ENCODE results near the gene SH3D19. TPM values are rescaled to one million over a fixed set of nuclear protein-coding genes. Genes with fewer than 3 reads are reported as not detected.
A peak's percentile ranks its signal among the peaks of the same experiment; 100 is the strongest.

Gene SH3D19
- total RNA-seq, 1 experiment from 2014 or later = 5.3 TPM

GRCh38 chr4:151197247-151197646 lies 128.2 kb downstream of the SH3D19 start:
- Histone ChIP-seq H3K36me3 (no peaks in the 10 kb centered on the region), H3K27me3 (no peaks in the 10 kb centered on the region), H3K4me3 (no peak overlapping the region), H3K9me3 (no peaks in the 10 kb centered on the region)
- no peak for DNase-seq

- Histone ChIP-seq H3K36me3 (no peaks in the 10 kb centered on the region), H3K4me3 (no peak overlapping the region), H3K9me3 (no peaks in the 10 kb centered on the region), H3K27me3 (no peaks in the 10 kb centered on the region)
- peak; percentile 12 for DNase-seq
Observed at GRCh38 chr4:151195801-151196200, 129.6 kb downstream of the SH3D19 start.

GRCh38 chr4:151193414-151193813 lies 132.0 kb downstream of the SH3D19 start:
- no peaks in the 10 kb centered on the region for H3K27me3 ChIP-seq
- no peaks in the 10 kb centered on the region for H3K36me3 ChIP-seq

GRCh38 chr4:151192556-151193235 lies 132.7 kb downstream of the SH3D19 start:
- Histone ChIP-seq H3K27me3 (no peaks in the 10 kb centered on the region), H3K36me3 (no peaks in the 10 kb centered on the region), H3K4me3 (no peak overlapping the region), H3K9me3 (no peaks in the 10 kb centered on the region)
- no peak for DNase-seq

More at GRCh38 chr4:151193414-151193813, 132.0 kb downstream of the SH3D19 start:
- Histone ChIP-seq H3K4me3 (no peak overlapping the region), H3K9me3 (no peaks in the 10 kb centered on the region)
- no peak for DNase-seq

GRCh38 chr4:151184523-151185458 lies 140.6 kb downstream of the SH3D19 start:
- Histone ChIP-seq H3K36me3 (no peaks in the 10 kb centered on the region), H3K4me3 (no peak overlapping the region), H3K9me3 (no peaks in the 10 kb centered on the region), H3K27me3 (no peaks in the 10 kb centered on the region)
- peak; percentile 54 for DNase-seq

- H3K36me3 ChIP-seq = no peaks in the 10 kb centered on the region
- H3K27me3 ChIP-seq = no peaks in the 10 kb centered on the region
- H3K4me3 ChIP-seq = no peak overlapping the region
- H3K9me3 ChIP-seq = no peaks in the 10 kb centered on the region
- DNase-seq = no peak
Observed at GRCh38 chr4:151182455-151182996, 142.9 kb downstream of the SH3D19 start.

- DNase-seq = no peak
- Histone ChIP-seq H3K27me3 (no peaks in the 10 kb centered on the region), H3K4me3 (no peak overlapping the region), H3K9me3 (no peaks in the 10 kb centered on the region), H3K36me3 (no peaks in the 10 kb centered on the region)
Observed at GRCh38 chr4:151176685-151177084, 148.7 kb downstream of the SH3D19 start.

- no peak overlapping the region for H3K4me3 ChIP-seq
- H3K9me3 ChIP-seq = no peaks in the 10 kb centered on the region
- H3K27me3 ChIP-seq = no peaks in the 10 kb centered on the region
- H3K36me3 ChIP-seq = no peaks in the 10 kb centered on the region
- DNase-seq = no peak
Observed at GRCh38 chr4:151175754-151176631, 149.4 kb downstream of the SH3D19 start.

- Histone ChIP-seq H3K4me3 (no peak overlapping the region), H3K36me3 (no peaks in the 10 kb centered on the region), H3K9me3 (no peaks in the 10 kb centered on the region), H3K27me3 (no peaks in the 10 kb centered on the region)
- DNase-seq = no peak
Observed at GRCh38 chr4:151175233-151175632, 150.2 kb downstream of the SH3D19 start.

GRCh38 chr4:151174784-151175183 lies 150.6 kb downstream of the SH3D19 start:
- Histone ChIP-seq H3K4me3 (no peak overlapping the region), H3K9me3 (no peaks in the 10 kb centered on the region), H3K36me3 (no peaks in the 10 kb centered on the region), H3K27me3 (no peaks in the 10 kb centered on the region)
- DNase-seq = no peak

- H3K36me3 ChIP-seq = no peaks in the 10 kb centered on the region
- no peak for DNase-seq
- no peaks in the 10 kb centered on the region for H3K9me3 ChIP-seq
- H3K4me3 ChIP-seq = no peak overlapping the region
- H3K27me3 ChIP-seq = no peaks in the 10 kb centered on the region
Observed at GRCh38 chr4:151173871-151174270, 151.5 kb downstream of the SH3D19 start.

- no peaks in the 10 kb centered on the region for H3K27me3 ChIP-seq
- no peaks in the 10 kb centered on the region for H3K36me3 ChIP-seq
- H3K9me3 ChIP-seq = no peaks in the 10 kb centered on the region
- DNase-seq = peak; percentile 10
- H3K4me3 ChIP-seq = no peak overlapping the region
Observed at GRCh38 chr4:151169900-151170299, 155.5 kb downstream of the SH3D19 start.

GRCh38 chr4:151169223-151169622 lies 156.2 kb downstream of the SH3D19 start:
- H3K27me3 ChIP-seq = no peaks in the 10 kb centered on the region
- H3K4me3 ChIP-seq = no peak overlapping the region
- H3K9me3 ChIP-seq = no peaks in the 10 kb centered on the region
- DNase-seq = peak; percentile 92
- H3K36me3 ChIP-seq = no peaks in the 10 kb centered on the region

GRCh38 chr4:151167561-151167960 lies 157.8 kb downstream of the SH3D19 start:
- Histone ChIP-seq H3K36me3 (no peaks in the 10 kb centered on the region), H3K4me3 (no peak overlapping the region), H3K27me3 (no peaks in the 10 kb centered on the region), H3K9me3 (no peaks in the 10 kb centered on the region)
- no peak for DNase-seq

- Histone ChIP-seq H3K36me3 (no peaks in the 10 kb centered on the region), H3K27me3 (no peaks in the 10 kb centered on the region), H3K4me3 (no peak overlapping the region), H3K9me3 (no peaks in the 10 kb centered on the region)
- no peak for DNase-seq
Observed at GRCh38 chr4:151166636-151167035, 158.8 kb downstream of the SH3D19 start.

GRCh38 chr4:151165205-151166000 lies 160.0 kb downstream of the SH3D19 start:
- Histone ChIP-seq H3K27me3 (no peaks in the 10 kb centered on the region), H3K36me3 (no peaks in the 10 kb centered on the region), H3K4me3 (no peak overlapping the region), H3K9me3 (no peaks in the 10 kb centered on the region)
- DNase-seq = no peak
